H7 (cell line): ENCODE data around the gene LOC101059915.
"Not testable (repeated sequence)": the region's sequence is repeated elsewhere in the genome, so short reads cannot be mapped to it uniquely, and the experiment has no call there.

Experiments used
- DNase-seq: peaks from one replicate; pipeline ENCODE4 v3.0.0; 2012
- H3K27me3 ChIP-seq: 2 replicates; pipeline ENCODE4 v1.6.0; 2011; ENCODE audit warnings: mild to moderate bottlenecking, low read length; ENCODE audit not compliant: control insufficient read depth, insufficient read depth
- H3K36me3 ChIP-seq: replicated peaks from 2 replicates; pipeline ENCODE4 v1.5.1; 2011; ENCODE audit warnings: low read length; ENCODE audit not compliant: control insufficient read depth, insufficient read depth
- H3K4me3 ChIP-seq: 2 replicates; pipeline ENCODE4 v1.5.1; 2011; ENCODE audit warnings: low read depth, mild to moderate bottlenecking, control low read depth, low read length, moderate library complexity; ENCODE audit not compliant: insufficient read depth

The LOC101059915 gene

DNA sequence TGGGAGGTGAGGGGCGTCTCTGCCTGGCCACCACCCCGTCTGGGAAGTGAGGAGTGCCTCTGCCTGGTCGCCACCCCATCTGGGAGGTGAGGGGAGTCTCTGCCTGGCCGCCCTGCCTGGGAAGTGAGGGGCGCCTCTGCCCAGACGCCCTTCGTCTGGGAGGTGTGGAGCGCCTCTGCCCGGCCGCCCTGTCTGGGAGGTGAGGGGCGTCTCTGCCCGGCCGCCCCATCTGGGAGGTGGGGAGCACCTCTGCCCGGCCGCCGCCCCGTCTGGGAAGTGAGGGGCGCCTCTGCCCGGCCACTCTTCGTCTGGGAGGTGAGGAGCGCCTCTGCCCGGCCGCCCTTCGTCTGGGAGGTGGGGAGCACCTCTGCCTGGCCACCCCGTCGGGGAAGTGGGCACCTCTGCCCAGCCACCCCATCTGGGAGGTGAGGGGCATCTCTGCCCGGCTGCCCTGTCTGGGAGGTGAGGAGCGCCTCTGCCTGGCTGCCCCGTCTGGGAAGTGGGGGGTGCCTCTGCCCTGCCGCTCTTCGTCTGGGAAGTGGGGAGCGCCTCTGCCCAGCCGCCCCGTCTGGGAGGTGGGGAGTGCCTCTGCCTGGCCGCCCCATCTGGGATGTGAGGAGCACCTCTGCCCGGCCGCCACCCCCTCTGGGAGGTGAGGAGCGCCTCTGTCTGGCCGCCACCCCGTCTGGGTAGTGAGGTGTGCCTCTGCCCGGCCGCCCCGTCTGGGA, 8.9 kb downstream of the LOC101059915 start:
- not testable (repeated sequence) for H3K27me3 ChIP-seq, DNase-seq, H3K4me3 ChIP-seq

DNA sequence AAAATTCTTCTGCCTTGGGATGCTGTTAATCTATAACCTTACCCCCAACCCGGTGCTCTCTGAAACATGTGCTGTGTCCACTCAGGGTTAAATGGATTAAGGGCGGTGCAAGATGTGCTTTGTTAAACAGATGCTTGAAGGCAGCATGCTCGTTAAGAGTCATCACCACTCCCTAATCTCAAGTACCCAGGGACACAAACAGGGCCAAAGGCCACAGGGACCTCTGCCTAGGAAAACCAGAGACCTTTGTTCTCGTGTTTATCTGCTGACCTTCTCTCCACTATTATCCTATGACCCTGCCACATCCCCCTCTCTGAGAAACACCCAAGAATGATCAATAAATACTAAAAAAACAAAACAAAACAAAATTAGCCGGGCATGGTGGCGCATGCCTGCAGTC, 9.8 kb downstream of the LOC101059915 start:
- H3K27me3 ChIP-seq, DNase-seq, H3K4me3 ChIP-seq, H3K36me3 ChIP-seq: not testable (repeated sequence)

More for the DNA sequence above, 8.9 kb downstream of the LOC101059915 start:
- H3K36me3 ChIP-seq: not testable (repeated sequence)

- Histone ChIP-seq H3K36me3 (no peaks in the 10 kb centered on the region), H3K27me3 (no peaks in the 10 kb centered on the region), H3K4me3 (no peak overlapping the region)
- no peak for DNase-seq
These were observed 12.3 kb downstream of the LOC101059915 start for GRCh38 chrX:71679575-71680207.

- not testable (repeated sequence) for H3K4me3 ChIP-seq, DNase-seq, H3K27me3 ChIP-seq, H3K36me3 ChIP-seq
These were observed 29.5 kb downstream of the LOC101059915 start for GRCh38 chrX:71696641-71697465.

DNA sequence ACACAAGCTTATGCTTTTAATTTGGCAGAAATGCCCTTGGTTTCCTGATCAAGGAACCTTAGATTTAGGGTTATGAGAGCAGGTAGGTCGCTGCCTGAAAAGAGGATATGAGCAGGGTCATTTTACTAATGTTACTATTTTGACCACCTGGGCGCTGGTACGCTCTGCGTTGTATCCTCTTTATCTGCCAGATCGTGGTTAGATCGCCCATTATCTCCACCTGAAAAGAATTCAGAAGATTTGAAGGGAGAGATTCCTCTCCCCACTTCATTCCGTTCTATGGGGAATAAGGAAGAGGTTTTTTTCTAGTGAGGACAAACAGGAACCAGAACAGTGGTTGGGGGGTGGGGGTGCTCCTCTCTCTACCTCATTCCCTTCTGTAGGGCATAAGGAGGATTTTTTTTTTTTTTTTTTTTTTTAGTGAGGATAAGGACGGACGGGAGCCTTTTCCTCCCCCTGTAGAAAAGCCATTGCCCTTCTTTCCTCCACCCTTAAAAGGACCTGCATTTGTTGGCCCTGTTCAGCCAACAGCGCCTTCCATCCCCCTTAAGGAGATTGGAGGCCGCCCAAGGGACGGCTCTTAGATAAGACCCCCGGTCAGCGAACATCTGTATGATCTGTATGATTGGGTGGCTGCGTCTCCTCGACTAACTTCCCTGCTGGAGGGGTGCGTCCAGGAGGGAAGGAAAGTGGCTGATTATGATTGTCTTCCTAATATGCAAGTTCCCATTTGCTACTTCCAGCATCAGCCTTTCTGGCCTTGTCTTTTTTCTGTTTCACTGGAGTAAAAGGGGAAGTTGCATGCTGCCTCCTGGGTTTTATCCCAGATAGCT, 30.3 kb downstream of the LOC101059915 start:
- not testable (repeated sequence) for DNase-seq, H3K36me3 ChIP-seq, H3K27me3 ChIP-seq, H3K4me3 ChIP-seq

DNA sequence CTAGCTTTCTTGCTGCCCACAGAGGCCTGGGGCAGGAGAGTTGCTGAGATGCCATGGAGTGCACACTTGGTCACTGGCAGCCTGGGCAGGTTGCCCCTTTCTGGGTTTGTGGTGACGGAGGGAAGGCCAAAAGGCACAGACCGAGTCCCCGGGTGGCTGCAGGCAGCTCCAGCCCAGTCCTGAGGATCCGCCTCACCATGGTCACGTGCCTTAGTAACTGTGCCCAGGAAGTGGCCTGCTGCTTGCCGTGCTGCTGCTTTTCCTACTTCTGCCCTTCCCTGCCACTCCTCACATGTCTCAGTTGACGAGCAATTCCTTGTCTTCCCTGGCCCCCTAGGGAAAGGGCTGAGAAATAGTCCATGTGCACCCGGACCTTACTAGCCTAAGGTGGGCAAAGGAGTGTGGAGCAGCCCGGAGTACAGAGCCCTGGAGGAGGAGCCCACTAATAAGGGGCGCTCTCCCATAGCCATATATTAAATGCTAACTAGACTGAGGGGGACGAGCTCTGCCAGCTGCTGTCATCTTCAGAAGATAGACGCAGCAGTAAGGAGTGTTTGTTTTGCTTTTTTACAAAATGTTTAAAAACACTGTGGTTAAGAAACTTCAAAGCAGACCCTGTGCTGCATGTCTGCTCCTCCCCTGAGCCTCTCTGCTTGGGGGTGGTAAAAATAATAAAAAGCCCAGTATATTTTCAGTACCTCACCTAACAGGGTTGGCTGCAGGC, 31.1 kb downstream of the LOC101059915 start:
- not testable (repeated sequence) for H3K27me3 ChIP-seq, DNase-seq, H3K36me3 ChIP-seq, H3K4me3 ChIP-seq

DNA sequence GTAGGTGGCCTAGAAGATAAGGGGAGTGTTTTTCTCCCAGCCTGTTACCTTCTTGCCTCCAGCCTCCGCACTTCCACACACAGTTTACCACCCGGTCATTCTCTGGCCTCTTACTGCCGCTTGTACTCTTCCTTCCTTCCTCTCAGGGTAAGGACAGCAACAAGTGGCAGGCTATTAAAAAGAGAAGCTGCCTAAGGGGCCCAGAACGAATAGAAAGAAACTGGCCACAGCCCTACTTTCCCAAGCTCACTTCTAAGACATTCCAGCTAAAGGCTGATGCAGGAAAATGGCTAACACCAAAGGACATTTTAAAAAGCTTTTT, 31.6 kb downstream of the LOC101059915 start:
- H3K36me3 ChIP-seq, H3K27me3 ChIP-seq, H3K4me3 ChIP-seq, DNase-seq: not testable (repeated sequence)

GRCh38 chrX:71702853-71703252, 35.5 kb downstream of the LOC101059915 start:
- not testable (repeated sequence) for H3K36me3 ChIP-seq, H3K4me3 ChIP-seq, DNase-seq, H3K27me3 ChIP-seq

GRCh38 chrX:71714064-71714463, 46.7 kb downstream of the LOC101059915 start:
- not testable (repeated sequence) for H3K36me3 ChIP-seq, H3K27me3 ChIP-seq, DNase-seq, H3K4me3 ChIP-seq

- H3K27me3 ChIP-seq, DNase-seq, H3K36me3 ChIP-seq, H3K4me3 ChIP-seq: not testable (repeated sequence)
These were observed 48.2 kb downstream of the LOC101059915 start for GRCh38 chrX:71715551-71715950.

DNA sequence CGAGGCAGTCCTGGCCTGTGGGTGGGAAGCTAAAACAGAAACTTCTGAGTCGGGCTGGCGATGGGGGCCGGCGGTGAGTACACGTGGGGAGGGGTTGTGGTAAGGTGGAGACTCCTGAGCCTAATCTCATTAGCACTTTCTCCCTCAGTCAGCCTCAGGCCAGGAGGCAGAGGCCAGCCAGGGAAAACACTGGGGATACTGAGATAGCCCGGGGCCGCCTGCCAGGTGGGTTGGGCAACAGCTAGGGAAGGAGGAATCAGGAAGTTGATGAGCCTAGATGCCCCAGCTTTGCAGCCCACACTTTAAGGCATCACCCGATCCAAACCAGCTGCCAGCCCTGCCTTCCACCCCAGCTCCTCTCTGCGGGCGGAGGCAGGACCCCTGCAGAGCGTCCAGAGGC, 49.0 kb downstream of the LOC101059915 start:
- not testable (repeated sequence) for DNase-seq, H3K4me3 ChIP-seq, H3K36me3 ChIP-seq, H3K27me3 ChIP-seq

- not testable (repeated sequence) for DNase-seq, H3K4me3 ChIP-seq, H3K36me3 ChIP-seq, H3K27me3 ChIP-seq
These were observed 50.8 kb downstream of the LOC101059915 start, which contains the start of gene CXorf49 for GRCh38 chrX:71718185-71718584. TSS of gene CXorf49 (minus strand) at chrX:71718285. CDS start at chrX:71718151, 134 bp downstream.

DNA sequence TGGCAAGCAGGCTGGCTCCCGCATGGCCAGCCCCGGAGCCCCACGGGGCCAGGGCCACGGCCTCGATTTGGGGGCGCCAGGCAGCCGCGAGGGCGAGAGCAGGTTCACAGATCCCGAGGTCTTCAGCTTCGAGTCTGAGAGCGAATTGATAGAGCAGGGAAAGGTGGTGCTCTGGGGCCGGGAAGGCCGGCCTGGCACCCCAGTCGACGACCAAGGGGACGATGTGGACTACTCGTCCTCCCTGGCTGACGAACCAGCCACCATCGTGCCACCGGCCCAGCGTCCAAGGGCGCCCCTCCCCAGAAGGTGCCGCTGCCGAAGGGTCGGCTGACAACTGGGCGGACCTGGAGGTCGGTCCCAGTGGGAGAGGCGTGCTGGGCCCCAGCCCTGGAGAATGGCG, 51.8 kb downstream of the LOC101059915 start:
- DNase-seq, H3K27me3 ChIP-seq, H3K4me3 ChIP-seq, H3K36me3 ChIP-seq: not testable (repeated sequence)
